ENCODE results near the gene S100A12. TPM values are rescaled to one million over a fixed set of nuclear protein-coding genes. Genes with fewer than 3 reads are reported as not detected.

S100A12 gene
- total RNA-seq, 1 experiment from 2014 or later, result not detected

GRCh38 chr1:153374071-153374470, 1.4 kb downstream of the S100A12 start:
- H3K4me2 ChIP-seq (ENCODE audit: insufficient read depth, insufficient read length, low read length), result no peak overlapping the region
- Mint-ChIP-seq H3K4me3 (no peak overlapping the region), H3K36me3 (ENCODE audit: insufficient read depth in 1 of 3, low read depth in 3 of 3) (no peaks in the 10 kb centered on the region), H3K27me3 (ENCODE audit: low read depth) (peaks cover 6% of the 10 kb centered on the region), H3K9me3 (peaks cover 0 to 4% of the 10 kb centered on the region in 2 experiments; a peak in 1 of 5 replicates), H3K27ac (no peak overlapping the region), H3K4me1 (no peaks in the 10 kb centered on the region)
- H3K23me2 ChIP-seq (ENCODE audit: insufficient read length, low read depth, low read length, poor library complexity, severe bottlenecking), result no peaks in the 10 kb centered on the region
- no peaks in the 10 kb centered on the region for H3K9me3 ChIP-seq (ENCODE audit: control insufficient read depth, low read depth, low read length)
- no peak overlapping the region for H3K18ac ChIP-seq (ENCODE audit: insufficient read length, low read depth, low read length)
- H3K4me1 ChIP-seq (ENCODE audit: insufficient read depth, low read length), result no peaks in the 10 kb centered on the region
- H4K8ac ChIP-seq (replicated peaks; ENCODE audit: insufficient read length, low read depth, low read length), result no peak overlapping the region
- no CpG with 5 or more reads among the region's 2 CpGs for WGBS (ENCODE audit: extremely low coverage, insufficient read length, low lambda C conversion rate)
- no peak for DNase-seq
- no peaks in the 10 kb centered on the region for H3K27me3 ChIP-seq (ENCODE audit: insufficient read depth, low read length)
- H2BK120ac ChIP-seq (ENCODE audit: low read depth, low read length, poor library complexity, severe bottlenecking), result no peak overlapping the region
- no peaks in the 10 kb centered on the region for H3K79me1 ChIP-seq (ENCODE audit: insufficient read depth, low read depth, low read length, poor library complexity, severe bottlenecking)
- H3K56ac ChIP-seq (ENCODE audit: insufficient read length, low read depth, low read length), result no peak overlapping the region
- no peak overlapping the region for H2AFZ ChIP-seq (ENCODE audit: low read length)
- no peak overlapping the region for H3K23ac ChIP-seq (ENCODE audit: insufficient read length, low read depth, low read length)
- H2BK15ac ChIP-seq (ENCODE audit: low read depth, low read length), result no peak overlapping the region
- no peak for TF ChIP-seq CTCF (conservative IDR thresholded peaks at IDR 0.05)
- H4K91ac ChIP-seq (ENCODE audit: insufficient read length, low read depth, low read length), result no peak overlapping the region
- no peak overlapping the region for H2BK20ac ChIP-seq (ENCODE audit: low read depth, low read length, poor library complexity, severe bottlenecking)
- no peak overlapping the region for H3K27ac ChIP-seq (ENCODE audit: insufficient read length, low read depth, low read length)
- no peak overlapping the region for H2AK5ac ChIP-seq (ENCODE audit: insufficient read length, low read length)
- H2BK5ac ChIP-seq (ENCODE audit: insufficient read length, low read length), result no peak overlapping the region
- H3K9ac ChIP-seq (ENCODE audit: extremely low read depth, insufficient read length, low read length), result no peak overlapping the region
- no peak overlapping the region for H3K4ac ChIP-seq (ENCODE audit: low read depth, low read length)
- H2BK12ac ChIP-seq (ENCODE audit: insufficient read length, low read depth, low read length), result no peak overlapping the region
- H3T11ph ChIP-seq (ENCODE audit: low read length), result no peak overlapping the region
- H3K14ac ChIP-seq (ENCODE audit: insufficient read depth, low read length), result no peak overlapping the region
- no peaks in the 10 kb centered on the region for H3K79me2 ChIP-seq (ENCODE audit: insufficient read depth, low read length)
- H4K5ac ChIP-seq (ENCODE audit: insufficient read length, low read depth, low read length), result no peak overlapping the region
- H4K20me1 ChIP-seq (ENCODE audit: control insufficient read depth, insufficient read depth, insufficient read length), result no peaks in the 10 kb centered on the region

Measured in H9 (cell line).